A549 (cell line): ENCODE measurements around the gene PRKAG2.

Experiments
- BHLHE40 ChIP-seq: IDR thresholded peaks from 2 replicates; pipeline ENCODE4 v1.6.1; 2012; ENCODE audit warnings: low read depth, low read length, inconsistent platforms
- CTCF ChIP-seq: fragments of >200 bp; sonication (Bioruptor Twin); formaldehyde crosslinking; IDR thresholded peaks from 3 replicates; pipeline ENCODE4 v1.5.1; 2016
- JUNB ChIP-seq: fragments of >200 bp; sonication (Bioruptor Twin); formaldehyde crosslinking; IDR thresholded peaks from 2 replicates; pipeline ENCODE4 v1.6.1; 2016
- MYC ChIP-seq: IDR thresholded peaks from 2 replicates; pipeline ENCODE4 v1.6.1; 2012; ENCODE audit warnings: mild to moderate bottlenecking, inconsistent platforms, low read length, improper control_type of control experiment, borderline replicate concordance
- POLR2A ChIP-seq: IDR thresholded peaks from 2 replicates; pipeline ENCODE4 v1.6.1; 2012; ENCODE audit warnings: mild to moderate bottlenecking, low read length
- RAD21 ChIP-seq, 2 experiments: fragments of >200 bp in 1 of 2; sonication (Bioruptor Twin) in 1 of 2; formaldehyde crosslinking in 1 of 2; IDR thresholded peaks in 1 of 2; conservative IDR thresholded peaks in 1 of 2; 2 replicates in 1 of 2; 3 replicates in 1 of 2; pipeline ENCODE4 v1.6.1; 2012 to 2018; ENCODE audit warnings: inconsistent platforms in 1 of 2
- REST ChIP-seq: fragments of 200-600 bp; sonication (generic); IDR thresholded peaks from 2 replicates; pipeline ENCODE4 v1.6.1; 2016; ENCODE audit warnings: antibody characterized with exemption, mild to moderate bottlenecking, moderate library complexity
- RFX5 ChIP-seq: fragments of 450-650 bp; IDR thresholded peaks from 2 replicates; pipeline ENCODE4 v1.7.1; 2014; ENCODE audit warnings: antibody characterized with exemption, mild to moderate bottlenecking, moderate library complexity
- SMC3 ChIP-seq: fragments of >200 bp; sonication (Bioruptor Twin); formaldehyde crosslinking; IDR thresholded peaks from 3 replicates; pipeline ENCODE4 v1.6.1; 2018; ENCODE audit warnings: inconsistent platforms
- TP53 ChIP-seq: fragments of 250-450 bp; sonication (Bioruptor Pico); IDR thresholded peaks from 2 replicates; pipeline ENCODE4 v1.5.0; 2021; ENCODE audit warnings: mild to moderate bottlenecking, moderate library complexity
- ZFP36 ChIP-seq: fragments of 450-650 bp; IDR thresholded peaks from 2 replicates; pipeline ENCODE4 v1.6.1; 2014; ENCODE audit warnings: borderline replicate concordance; ENCODE audit not compliant: partially characterized antibody
- ZNF302 ChIP-seq: fragments of 250-450 bp; sonication (Bioruptor Pico); IDR thresholded peaks from 2 replicates; pipeline ENCODE4 v1.9.0; 2021; ENCODE audit warnings: inconsistent platforms, mild to moderate bottlenecking, moderate library complexity

GRCh38 chr7:151509670-151510333, 367.1 kb downstream of the PRKAG2 start:
- no peak for TF ChIP-seq RAD21 (conservative IDR thresholded peaks at IDR 0.05 in 1 of 2, IDR thresholded peaks at IDR 0.05 in 1 of 2)
- no peak for TF ChIP-seq CTCF
- TF ChIP-seq BHLHE40: no peak
- no peak for TF ChIP-seq RFX5
- TF ChIP-seq ZNF302 (CRISPR knock-in tag): no peak
- TF ChIP-seq POLR2A: no peak
- no peak for TF ChIP-seq REST
- no peak for TF ChIP-seq ZFP36
- no peak for TF ChIP-seq MYC
- TF ChIP-seq SMC3: no peak
- no peak for TF ChIP-seq TP53 (CRISPR knock-in tag)
- no peak for TF ChIP-seq JUNB
